Testis (tissue), 3 donors: Measurements from ENCODE around the gene SLX9. TPM values are rescaled to one million over a fixed set of nuclear protein-coding genes. Genes with fewer than 3 reads are reported as not detected.
"Not testable (repeated sequence)": the region's sequence is repeated elsewhere in the genome, so short reads cannot be mapped to it uniquely, and the experiment has no call there.

ENCODE experiments used
- DNase-seq: peaks from one replicate; pipeline ENCODE4 v3.0.0-alpha.2; 2019
- H3K27ac ChIP-seq, 2 donors: fragments of 200-600 bp; sonication (generic); one replicate each; pipeline ENCODE4 v1.5.1; 2019
- H3K27me3 ChIP-seq: fragments of 200-600 bp; sonication (generic); one replicate; pipeline ENCODE4 v1.5.1; 2019
- H3K36me3 ChIP-seq: fragments of 200-600 bp; sonication (generic); one replicate; pipeline ENCODE4 v1.5.1; 2017; ENCODE audit warnings: low read depth; ENCODE audit errors: missing control alignments
- H3K4me1 ChIP-seq: fragments of 200-600 bp; sonication (generic); one replicate; pipeline ENCODE4 v1.5.1; 2019
- H3K4me3 ChIP-seq, 2 donors: fragments of 200-600 bp; sonication (generic); one replicate each; pipeline ENCODE4 v1.5.1; 2017 to 2019
- H3K9me3 ChIP-seq: fragments of 200-600 bp; sonication (generic); one replicate; pipeline ENCODE4 v1.5.1; 2017
- CTCF ChIP-seq, 3 experiments: fragments of 450-650 bp in 2 of 3; fragments of 200-600 bp in 1 of 3; sonication (generic) in 1 of 3; IDR thresholded peaks; one replicate each; pipeline ENCODE4 v1.5.1; 2016 to 2019; ENCODE audit warnings: antibody characterized with exemption in 3 of 3, mild to moderate bottlenecking in 2 of 3, moderate library complexity in 1 of 3
- POLR2A ChIP-seq: fragments of 450-650 bp; IDR thresholded peaks from one replicate; pipeline ENCODE4 v1.6.1; 2017; ENCODE audit warnings: antibody characterized with exemption, mild to moderate bottlenecking, moderate library complexity
- WGBS, 2 donors: methylation state at CpG; one replicate each; pipeline ENCODE4 v1.1.5; 2018; 5-methylcytosine and 5-hydroxymethylcytosine counted together
- intact Hi-C: fragments of 100-400 bp; cut with DNase I; formaldehyde crosslinking; loops from one replicate; pipeline ENCODE4 v1.15.1; 2023; ENCODE audit warnings: low total_unique reads
- polyA plus RNA-seq: library from polyadenylated mRNA; stranded (reverse); fragments of 350-450 nt; fragmentation: Illumina TruSeq; extraction: RNeasy Lipid Tissue Mini Kit (QIAGEN cat#74804); gene quantifications from one replicate; pipeline ENCODE4 v1.2.3, GENCODE V29; 2014; ENCODE audit warnings: low read depth, low replicate concordance; ENCODE audit not compliant: insufficient read depth
- total RNA-seq, 2 donors: library from RNA; depleted of rRNA; stranded (reverse); fragments of >200 nt; gene quantifications; one replicate each; pipeline ENCODE4 v1.2.3, GENCODE V29; 2016

The SLX9 gene
- total and polyA plus RNA-seq, 3 donors from 2014 or later, result 30.8 to 46.2 (median 31.9) TPM

GRCh38 chr21:44911384-44912157 lies 28.3 kb upstream of the SLX9 start:
- Histone ChIP-seq H3K9me3 (no peaks in the 10 kb centered on the region), H3K4me1 (peaks cover 11% of the 10 kb centered on the region), H3K36me3 (no peaks in the 10 kb centered on the region), H3K4me3 (no peak overlapping the region), H3K27ac (no peak overlapping the region), H3K27me3 (no peaks in the 10 kb centered on the region)
- no peak for TF ChIP-seq CTCF (IDR thresholded peaks at IDR 0.05)
- TF ChIP-seq POLR2A, result no peak
- 72 to 77% methylated on average over 12 to 19 of the region's 19 CpGs for WGBS, 2 donors
- intact Hi-C loops, result no loop called here
- DNase-seq, result peak; percentile 84

GRCh38 chr21:44912158-44912473 lies 27.7 kb upstream of the SLX9 start:
- H3K27me3 ChIP-seq, result no peaks in the 10 kb centered on the region
- H3K4me3 ChIP-seq, result no peak overlapping the region
- no peak for TF ChIP-seq CTCF (IDR thresholded peaks at IDR 0.05)
- TF ChIP-seq POLR2A, result no peak
- peaks cover 11% of the 10 kb centered on the region for H3K4me1 ChIP-seq
- no peak overlapping the region for H3K27ac ChIP-seq
- DNase-seq, result no peak
- intact Hi-C loops, result no loop called here
- no peaks in the 10 kb centered on the region for H3K36me3 ChIP-seq
- WGBS, 2 donors, result 53 to 82% methylated on average over 5 to 8 of the region's 8 CpGs
- H3K9me3 ChIP-seq, result no peaks in the 10 kb centered on the region

GRCh38 chr21:44912506-44913412 lies 27.1 kb upstream of the SLX9 start:
- intact Hi-C loops, H3K4me3 ChIP-seq, H3K9me3 ChIP-seq, H3K36me3 ChIP-seq, H3K27me3 ChIP-seq, H3K27ac ChIP-seq, DNase-seq: not testable (repeated sequence)
- peaks cover 11% of the 10 kb centered on the region for H3K4me1 ChIP-seq
- WGBS, 2 donors, result 79 to 90% methylated on average over 4 to 20 of the region's 25 CpGs

- peaks cover 11% of the 10 kb centered on the region for H3K4me1 ChIP-seq
- WGBS, 2 donors, result 80 to 91% methylated on average over 1 to 6 of the region's 7 CpGs
- H3K27ac ChIP-seq, result no peak overlapping the region
- no peaks in the 10 kb centered on the region for H3K9me3 ChIP-seq
- H3K36me3 ChIP-seq, result no peaks in the 10 kb centered on the region
- H3K27me3 ChIP-seq, result no peaks in the 10 kb centered on the region
- intact Hi-C loops, result no loop called here
- no peak overlapping the region for H3K4me3 ChIP-seq
- no peak for TF ChIP-seq CTCF (IDR thresholded peaks at IDR 0.05)
- TF ChIP-seq POLR2A, result no peak
- DNase-seq, result no peak
These were observed 26.2 kb upstream of the SLX9 start for GRCh38 chr21:44913425-44914175.
